Right forelimb (tissue), 1 donor: Measurements from ENCODE around the gene EQTN.

ENCODE experiments used
- DNase-seq: peaks from one replicate; pipeline ENCODE4 v3.0.0-alpha.2; 2018

EQTN gene

GRCh38 chr9:27297050-27297449, at the start of gene EQTN:
EQTN (minus strand) TSS chr9:27297150; CDS start chr9:27297055, 95 bp downstream.
- DNase-seq: no peak

- DNase-seq: no peak
These were observed 47.8 kb upstream of the EQTN start for GRCh38 chr9:27344776-27345175.

GRCh38 chr9:27341545-27342294, 44.8 kb upstream of the EQTN start:
- no peak for DNase-seq

GRCh38 chr9:27340961-27341511, 44.1 kb upstream of the EQTN start:
- no peak for DNase-seq

GRCh38 chr9:27340285-27340674, 43.3 kb upstream of the EQTN start:
- no peak for DNase-seq

GRCh38 chr9:27339661-27340284, 42.8 kb upstream of the EQTN start:
- DNase-seq: no peak

- DNase-seq: no peak
These were observed 41.6 kb upstream of the EQTN start for GRCh38 chr9:27338527-27338903.

- no peak for DNase-seq
These were observed 41.0 kb upstream of the EQTN start for GRCh38 chr9:27337833-27338526.

GRCh38 chr9:27337236-27337635, 40.3 kb upstream of the EQTN start:
- DNase-seq: no peak

- DNase-seq: no peak
These were observed 39.9 kb upstream of the EQTN start for GRCh38 chr9:27336829-27337228.

GRCh38 chr9:27336126-27336525, 39.2 kb upstream of the EQTN start:
- DNase-seq: no peak

- DNase-seq: no peak
These were observed 38.1 kb upstream of the EQTN start for GRCh38 chr9:27335075-27335474.

GRCh38 chr9:27333241-27334052, 36.5 kb upstream of the EQTN start:
- DNase-seq: peak; percentile 83

- DNase-seq: no peak
These were observed 34.4 kb upstream of the EQTN start for GRCh38 chr9:27331393-27331792.

GRCh38 chr9:27329291-27329690, 32.3 kb upstream of the EQTN start:
- DNase-seq: no peak

GRCh38 chr9:27328483-27328882, 31.5 kb upstream of the EQTN start:
- no peak for DNase-seq

GRCh38 chr9:27311184-27311583, 14.2 kb upstream of the EQTN start:
- no peak for DNase-seq

GRCh38 chr9:27310582-27310981, 13.6 kb upstream of the EQTN start:
- no peak for DNase-seq

- no peak for DNase-seq
These were observed 11.9 kb upstream of the EQTN start for GRCh38 chr9:27308691-27309390.

- no peak for DNase-seq
These were observed 7.6 kb upstream of the EQTN start for GRCh38 chr9:27304521-27304920.

GRCh38 chr9:27303219-27303618, 6.3 kb upstream of the EQTN start:
- DNase-seq: no peak

GRCh38 chr9:27293996-27294395, 3.0 kb downstream of the EQTN start:
- DNase-seq: no peak
